HG02798 (cell line): ENCODE data around the gene ARHGAP42.
A peak's percentile ranks its signal among the peaks of the same experiment; 100 is the strongest.
"Not testable (repeated sequence)": the region's sequence is repeated elsewhere in the genome, so short reads cannot be mapped to it uniquely, and the experiment has no call there.

Experiments
- ATAC-seq: cut with Tn5 transposase; IDR thresholded peaks from one replicate; pipeline ENCODE4 v1.9.1; 2021; ENCODE audit warnings: mild to moderate bottlenecking; ENCODE audit not compliant: unreplicated experiment, poor library complexity

ARHGAP42 gene

GRCh38 chr11:100861212-100861611 lies 174.1 kb downstream of the ARHGAP42 start:
- ATAC-seq = no peak

- peak; percentile 73 for ATAC-seq
Measured at GRCh38 chr11:100863080-100863581, 176.0 kb downstream of the ARHGAP42 start.

- ATAC-seq = no peak
Measured at GRCh38 chr11:100865443-100866065, 178.5 kb downstream of the ARHGAP42 start.

GRCh38 chr11:100866453-100866852 lies 179.4 kb downstream of the ARHGAP42 start:
- no peak for ATAC-seq

GRCh38 chr11:100867606-100868005 lies 180.5 kb downstream of the ARHGAP42 start:
- ATAC-seq = no peak

GRCh38 chr11:100869328-100869727 lies 182.2 kb downstream of the ARHGAP42 start:
- ATAC-seq = no peak

GRCh38 chr11:100870138-100870537 lies 183.1 kb downstream of the ARHGAP42 start:
- ATAC-seq = no peak

- no peak for ATAC-seq
Measured at GRCh38 chr11:100872951-100873740, 186.1 kb downstream of the ARHGAP42 start.

- ATAC-seq = no peak
Measured at GRCh38 chr11:100874203-100874602, 187.1 kb downstream of the ARHGAP42 start.

GRCh38 chr11:100875521-100875869 lies 188.4 kb downstream of the ARHGAP42 start:
- ATAC-seq = no peak

- peak; percentile 95 for ATAC-seq
Measured at GRCh38 chr11:100876815-100877520, 189.9 kb downstream of the ARHGAP42 start.

- ATAC-seq = no peak
Measured at GRCh38 chr11:100878474-100878873, 191.4 kb downstream of the ARHGAP42 start.

GRCh38 chr11:100882957-100883356 lies 195.9 kb downstream of the ARHGAP42 start:
- no peak for ATAC-seq

GRCh38 chr11:100883830-100884229 lies 196.7 kb downstream of the ARHGAP42 start:
- no peak for ATAC-seq

- ATAC-seq = no peak
Measured at GRCh38 chr11:100887659-100888058, 200.6 kb downstream of the ARHGAP42 start.

GRCh38 chr11:100888836-100889235 lies 201.7 kb downstream of the ARHGAP42 start:
- no peak for ATAC-seq

GRCh38 chr11:100889758-100890157 lies 202.7 kb downstream of the ARHGAP42 start:
- ATAC-seq = no peak

- ATAC-seq = no peak
Measured at GRCh38 chr11:100890789-100891188, 203.7 kb downstream of the ARHGAP42 start.

- ATAC-seq = no peak
Measured at GRCh38 chr11:100892886-100893285, 205.8 kb downstream of the ARHGAP42 start.

- no peak for ATAC-seq
Measured at GRCh38 chr11:100895449-100895848, 208.4 kb downstream of the ARHGAP42 start.

GRCh38 chr11:100895976-100896375 lies 208.9 kb downstream of the ARHGAP42 start:
- ATAC-seq = not testable (repeated sequence)
